GM19452 (cell line): ENCODE measurements around the gene DCTD.

Experiments used
- ATAC-seq: cut with Tn5 transposase; IDR thresholded peaks from one replicate; pipeline ENCODE4 v1.9.1; 2021; ENCODE audit not compliant: unreplicated experiment

The DCTD gene

DNA sequence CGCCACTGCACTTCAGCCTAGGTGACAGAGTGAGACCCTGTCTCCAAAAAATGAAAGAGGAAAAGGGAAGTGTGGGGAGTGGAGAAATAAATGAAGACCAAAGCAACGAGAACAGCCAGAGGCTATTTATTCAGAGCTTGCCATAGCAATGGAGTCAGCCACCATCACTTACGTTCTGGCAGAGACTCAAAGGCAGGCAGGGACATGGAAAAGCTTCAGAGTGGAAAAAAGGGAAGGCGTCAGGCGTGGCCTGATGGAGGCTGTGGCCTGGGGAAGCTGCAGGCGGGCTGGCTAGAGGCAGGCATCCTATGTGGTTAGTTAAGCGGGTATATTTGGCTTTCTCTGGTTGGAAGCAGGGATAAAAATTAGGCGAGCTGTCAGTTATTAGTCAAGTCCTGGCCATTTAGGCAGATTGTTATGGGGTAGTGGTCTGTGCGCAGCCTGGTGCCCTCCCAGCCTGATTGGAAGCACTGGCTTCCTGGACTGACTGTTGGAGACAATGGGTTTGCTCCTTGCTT lies 73.3 kb downstream of the DCTD start:
- ATAC-seq: no peak

GRCh38 chr4:182842759-182843390 lies 74.3 kb downstream of the DCTD start:
- no peak for ATAC-seq

GRCh38 chr4:182842104-182842600 lies 75.0 kb downstream of the DCTD start:
- no peak for ATAC-seq

- no peak for ATAC-seq
Measured at GRCh38 chr4:182840108-182840507, 77.1 kb downstream of the DCTD start.
